Measurements from ENCODE around the gene SPG7. TPM values are rescaled to one million over a fixed set of nuclear protein-coding genes. Genes with fewer than 3 reads are reported as not detected.

Gene SPG7
- total RNA-seq, 4 donors from 2014 or later, result 68.6 to 125 (median 74.8) TPM

- no peak for DNase-seq (ENCODE audit: low spot score)
- no peak for TF ChIP-seq CTCF (IDR thresholded peaks at IDR 0.05)
- ATAC-seq (ENCODE audit: low FRiP score), result no peak
These were observed 40.8 kb upstream of the SPG7 start for GRCh38 chr16:89467382-89467781.

- ATAC-seq (ENCODE audit: low FRiP score), result no peak
- no peak for DNase-seq (ENCODE audit: low spot score)
- TF ChIP-seq CTCF (IDR thresholded peaks at IDR 0.05), result no peak
These were observed 35.5 kb upstream of the SPG7 start for GRCh38 chr16:89472711-89473075.

GRCh38 chr16:89473136-89473712 lies 35.0 kb upstream of the SPG7 start:
- DNase-seq (ENCODE audit: low spot score), result no peak
- ATAC-seq (ENCODE audit: low FRiP score), result no peak
- no peak for TF ChIP-seq CTCF (IDR thresholded peaks at IDR 0.05)

GRCh38 chr16:89473791-89474414 lies 34.3 kb upstream of the SPG7 start:
- TF ChIP-seq CTCF (IDR thresholded peaks at IDR 0.05), result no peak
- ATAC-seq (ENCODE audit: low FRiP score) (no peak), DNase-seq (ENCODE audit: low spot score) (no peak)

GRCh38 chr16:89475144-89475543 lies 33.1 kb upstream of the SPG7 start:
- TF ChIP-seq CTCF (IDR thresholded peaks at IDR 0.05), result no peak
- ATAC-seq (ENCODE audit: low FRiP score) (no peak), DNase-seq (ENCODE audit: low spot score) (no peak)

- no peak for TF ChIP-seq CTCF (IDR thresholded peaks at IDR 0.05)
- DNase-seq (ENCODE audit: low spot score) (no peak), ATAC-seq (ENCODE audit: low FRiP score) (peak; percentile 49)
These were observed 31.8 kb upstream of the SPG7 start for GRCh38 chr16:89476379-89476778.

GRCh38 chr16:89476811-89477261 lies 31.4 kb upstream of the SPG7 start:
- no peak for DNase-seq (ENCODE audit: low spot score)

More at GRCh38 chr16:89476811-89477261, 31.4 kb upstream of the SPG7 start:
- no peak for ATAC-seq (ENCODE audit: low FRiP score)
- no peak for TF ChIP-seq CTCF (IDR thresholded peaks at IDR 0.05)
